NCI-H2171 treated with DMSO at 0.1 percent for 48 hours (cell line): Measurements from ENCODE around the gene FSTL1.
A peak's percentile ranks its signal among the peaks of the same experiment; 100 is the strongest.

Experiments
- DNase-seq: peaks from one replicate; lab custom pipeline; 2025; lab: John Stamatoyannopoulos, UW

FSTL1 gene

DNA sequence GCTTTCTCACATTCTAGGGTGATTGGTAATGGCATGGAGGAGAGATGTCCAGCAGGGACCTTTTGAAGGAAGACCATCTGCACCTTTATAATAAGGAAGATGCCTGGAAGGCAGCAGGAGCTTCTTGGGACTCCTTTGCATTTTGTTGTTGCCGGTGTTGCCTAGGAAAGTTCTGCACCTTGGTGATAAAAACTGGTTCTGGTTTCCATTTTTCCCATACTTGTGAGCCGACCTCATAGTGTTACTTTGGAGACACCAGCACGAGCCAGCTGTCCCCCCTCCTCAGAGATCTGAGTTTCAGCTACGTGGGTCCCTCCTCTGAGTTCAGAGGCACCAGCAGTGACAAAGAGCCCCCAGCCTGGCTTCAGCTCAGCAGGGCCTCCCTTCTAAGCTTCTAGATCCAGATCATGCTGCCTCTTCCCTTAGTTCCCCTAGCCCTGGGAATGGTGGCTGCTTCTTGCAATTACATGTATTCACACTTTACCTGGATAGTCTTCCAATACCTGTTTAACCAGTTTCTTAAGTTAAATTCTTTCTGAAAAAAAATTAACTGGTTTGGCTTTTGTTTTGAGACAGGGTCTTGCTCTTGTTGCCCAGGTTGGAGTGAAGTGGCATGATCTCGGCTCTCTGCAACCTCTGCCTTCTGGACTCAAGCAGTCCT lies 18.0 kb upstream of the FSTL1 start:
- DNase-seq, result no peak

DNA sequence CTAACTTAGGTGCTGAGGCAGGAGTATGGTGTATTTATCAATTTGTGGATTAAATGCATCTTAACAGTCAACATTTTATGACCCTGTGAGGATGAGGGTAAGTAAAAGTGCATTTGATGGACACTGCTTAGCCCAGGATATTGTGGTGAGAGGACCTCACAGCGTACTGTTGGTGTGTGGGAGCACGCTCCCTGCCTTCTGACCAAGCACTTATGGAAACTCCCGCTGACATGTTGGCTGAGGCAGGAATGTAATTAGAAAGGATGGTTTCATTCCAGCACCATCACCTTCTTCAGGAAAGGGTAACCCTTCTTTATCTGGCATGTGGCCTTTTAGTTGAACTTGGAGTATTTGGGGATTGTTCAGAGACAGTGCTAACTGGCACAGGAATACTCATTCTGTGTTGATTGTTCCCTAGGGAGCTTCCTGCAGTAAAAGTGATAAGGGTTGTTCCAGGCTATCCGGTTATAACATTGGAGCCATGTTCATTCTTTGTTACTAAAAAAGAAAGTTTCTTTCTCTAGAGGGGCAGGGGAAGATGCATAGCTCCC lies 11.7 kb upstream of the FSTL1 start:
- no peak for DNase-seq

DNA sequence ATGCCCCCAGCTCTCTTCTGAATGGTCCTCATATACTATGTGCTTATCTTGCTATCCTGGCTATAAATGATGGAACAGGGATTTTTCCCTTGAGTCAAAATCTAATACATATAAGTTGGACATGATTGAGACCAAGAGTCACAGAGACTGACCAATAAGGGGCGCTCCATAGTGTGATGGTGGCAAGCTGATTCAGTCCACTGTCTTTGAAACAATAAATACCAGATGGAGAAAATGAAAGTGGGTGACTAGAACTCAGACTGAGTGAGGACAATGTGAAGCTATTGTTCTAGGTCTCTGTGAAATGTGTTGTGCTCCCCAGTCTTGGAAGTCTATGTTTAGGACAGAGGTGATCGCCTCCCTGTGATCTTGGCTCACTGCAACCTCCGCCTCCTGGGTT lies 10.6 kb upstream of the FSTL1 start:
- DNase-seq, result no peak

DNA sequence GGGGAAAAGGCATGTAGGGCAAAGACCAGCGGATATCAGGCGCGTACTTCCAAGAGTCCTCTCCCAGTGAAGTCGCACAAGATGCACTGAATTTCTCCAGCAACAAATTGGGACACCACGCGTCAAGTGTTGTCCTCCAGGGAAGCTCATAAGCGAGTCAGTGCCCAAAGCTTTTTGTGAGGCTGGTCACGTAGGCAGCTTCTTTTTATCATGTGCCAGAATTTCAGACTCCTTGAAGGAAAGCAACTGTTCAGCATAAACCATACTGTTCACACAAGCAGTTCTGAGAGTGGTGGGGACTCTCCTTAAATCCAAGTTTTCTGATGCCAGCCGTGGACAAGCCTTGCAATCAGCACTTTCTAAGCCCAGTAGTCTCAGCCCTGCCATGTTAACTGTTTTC lies 10.1 kb upstream of the FSTL1 start:
- DNase-seq, result no peak

DNA sequence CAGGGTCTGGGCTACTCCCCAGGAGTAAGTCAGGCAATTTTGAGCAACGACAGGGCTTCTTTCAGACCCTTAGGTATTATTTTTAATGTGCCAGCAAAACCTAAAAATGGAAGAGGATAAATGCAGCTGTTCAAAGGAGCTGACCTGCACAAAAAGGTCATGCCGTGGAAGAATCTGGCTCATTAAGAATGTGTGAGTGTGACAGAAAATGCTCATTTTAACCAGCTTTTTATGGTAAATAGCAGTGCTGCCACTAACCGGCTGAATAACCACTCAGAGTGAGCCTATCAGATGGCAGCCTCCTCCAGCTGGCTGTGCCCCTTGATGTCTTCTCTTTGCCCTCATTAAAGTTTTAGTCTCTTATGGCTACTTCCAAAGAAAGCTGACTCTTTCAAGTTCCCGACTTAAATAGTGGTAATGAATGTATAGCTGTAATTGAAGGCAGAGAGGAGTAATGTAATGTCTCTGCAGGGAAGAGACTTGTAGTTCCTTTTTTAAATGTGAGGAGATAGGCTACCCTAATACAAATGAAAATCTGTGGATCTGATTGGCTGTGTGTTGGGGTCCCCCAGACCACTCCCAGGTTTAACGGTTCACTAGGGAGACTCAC lies 9.5 kb upstream of the FSTL1 start:
- DNase-seq, result no peak

DNA sequence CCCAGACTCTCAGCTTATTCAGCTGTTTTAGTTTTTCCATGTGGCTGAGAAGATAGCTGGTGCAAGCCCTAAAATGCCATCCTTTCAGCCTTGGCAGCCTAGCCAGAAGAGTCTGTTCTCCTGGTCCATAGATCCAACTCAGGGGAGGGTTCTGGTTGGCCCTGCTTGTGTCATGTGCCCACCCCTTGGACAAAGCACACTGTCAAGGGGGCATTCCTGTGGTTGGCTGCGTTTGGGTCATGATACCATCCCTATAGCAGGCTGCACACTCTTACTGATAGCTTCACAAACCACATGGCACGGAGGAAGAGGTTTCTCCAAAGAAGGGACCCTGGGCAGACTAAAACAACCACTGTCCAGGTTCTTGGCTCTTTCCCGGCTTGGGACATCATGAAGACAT lies 8.4 kb upstream of the FSTL1 start:
- no peak for DNase-seq

DNA sequence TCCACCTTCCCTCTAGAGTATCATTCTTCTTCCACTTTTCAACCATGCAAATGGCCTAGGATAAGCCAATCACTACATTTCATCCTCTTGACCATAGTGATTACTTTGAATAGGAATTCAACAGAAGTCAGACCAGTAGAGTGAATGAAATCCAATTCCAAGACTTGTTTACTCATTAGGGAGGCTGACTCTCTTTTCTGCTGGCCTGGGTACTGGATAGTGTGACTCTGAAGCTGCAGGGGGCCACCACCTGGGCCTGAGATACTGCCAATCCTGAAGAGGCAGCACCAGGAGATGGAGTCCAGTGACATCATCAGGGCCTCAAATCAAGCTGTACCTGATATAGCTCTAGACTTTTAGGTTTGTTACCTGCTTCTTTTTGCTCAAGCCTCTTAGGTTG lies 7.0 kb upstream of the FSTL1 start:
- peak; percentile 66 for DNase-seq

DNA sequence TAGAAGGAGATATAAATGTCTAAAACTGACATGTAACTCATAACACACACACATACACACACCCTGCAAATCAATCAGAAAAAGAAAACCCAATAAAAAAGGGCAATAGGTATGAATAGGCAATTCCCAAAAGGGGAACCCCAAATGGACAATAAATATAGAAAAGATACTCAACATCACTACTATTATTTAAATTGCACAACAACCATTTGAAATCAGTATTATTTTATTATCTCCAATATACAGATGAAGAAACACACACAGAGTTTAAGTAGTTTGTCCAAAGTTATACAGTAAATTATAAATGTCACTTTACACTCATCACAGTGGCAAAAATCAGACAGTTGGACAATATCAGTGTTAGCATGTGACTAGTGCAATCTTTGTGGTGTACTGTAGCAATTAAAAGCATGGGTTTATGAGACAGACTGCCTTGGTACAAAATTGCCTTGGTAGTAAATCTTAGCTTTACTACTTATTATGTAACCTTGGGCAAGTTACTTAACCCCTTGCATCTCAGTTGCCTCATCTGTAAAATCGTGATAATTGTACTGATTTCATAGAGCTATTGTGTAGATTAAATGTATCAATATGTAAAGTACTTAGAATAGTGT lies 3.4 kb upstream of the FSTL1 start:
- no peak for DNase-seq

DNA sequence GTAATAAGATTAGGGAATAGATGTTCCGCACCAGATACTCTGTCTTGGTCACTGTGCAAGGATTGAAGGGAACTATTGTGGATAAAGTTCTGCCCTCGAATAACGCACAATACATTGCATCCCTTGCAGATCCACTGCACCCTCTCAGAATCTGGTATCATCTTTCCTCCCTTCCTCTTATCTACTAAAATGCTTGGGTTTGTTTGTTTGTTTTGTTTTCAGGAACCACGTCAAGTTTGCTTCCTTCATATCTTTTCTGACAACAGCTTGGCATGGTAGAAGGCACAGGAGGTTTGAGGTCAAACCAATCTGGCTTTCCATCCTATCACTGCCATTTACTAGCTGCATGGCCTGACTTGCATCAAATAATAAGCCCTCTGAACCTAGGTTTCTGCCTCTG lies 2.0 kb upstream of the FSTL1 start:
- DNase-seq, result no peak

DNA sequence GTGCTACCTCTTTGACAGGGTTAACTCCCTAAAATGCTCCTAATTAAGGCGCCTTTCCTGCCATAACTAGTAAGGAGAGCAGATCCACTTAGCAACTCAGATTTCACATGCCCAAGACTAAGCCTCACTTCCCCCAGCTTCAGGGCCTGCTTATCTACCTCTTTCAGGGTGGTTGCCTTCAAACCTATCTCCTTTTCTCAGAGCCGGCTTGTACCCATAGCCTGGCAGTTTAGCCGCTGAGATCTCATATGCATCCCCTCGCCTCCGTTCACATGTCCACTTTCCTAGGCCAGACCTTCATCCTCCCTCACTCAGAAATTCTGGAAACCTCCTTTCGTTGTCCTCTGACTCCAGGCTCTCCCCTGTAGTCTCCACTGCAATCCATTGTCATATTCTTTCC lies 1.0 kb upstream of the FSTL1 start:
- no peak for DNase-seq

DNA sequence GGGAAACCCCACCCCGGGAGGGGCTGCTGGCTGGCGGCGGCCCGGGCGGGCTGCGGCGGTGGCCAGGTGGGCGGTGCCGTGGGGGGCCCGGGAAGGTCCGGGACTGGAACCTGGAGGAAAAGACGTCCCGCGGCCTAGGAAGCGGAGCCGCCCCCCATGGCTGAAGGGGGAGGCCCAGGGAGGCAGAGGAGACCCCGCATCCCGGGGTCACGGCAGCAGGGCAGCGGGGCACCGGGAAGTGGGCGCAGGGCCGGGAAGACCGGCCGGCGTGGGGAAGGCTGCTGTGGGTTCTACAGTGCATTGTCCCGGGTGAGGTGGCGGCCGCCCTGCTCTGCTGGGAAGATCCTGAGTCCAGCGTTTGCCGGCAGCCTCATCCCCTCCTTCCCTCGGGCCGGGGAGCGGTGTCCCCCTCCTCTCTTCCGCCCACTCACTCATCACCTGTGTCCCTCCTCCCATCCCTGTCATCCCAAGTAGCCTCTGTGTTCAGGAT lies 525 bp upstream of the FSTL1 start:
- no peak for DNase-seq

DNA sequence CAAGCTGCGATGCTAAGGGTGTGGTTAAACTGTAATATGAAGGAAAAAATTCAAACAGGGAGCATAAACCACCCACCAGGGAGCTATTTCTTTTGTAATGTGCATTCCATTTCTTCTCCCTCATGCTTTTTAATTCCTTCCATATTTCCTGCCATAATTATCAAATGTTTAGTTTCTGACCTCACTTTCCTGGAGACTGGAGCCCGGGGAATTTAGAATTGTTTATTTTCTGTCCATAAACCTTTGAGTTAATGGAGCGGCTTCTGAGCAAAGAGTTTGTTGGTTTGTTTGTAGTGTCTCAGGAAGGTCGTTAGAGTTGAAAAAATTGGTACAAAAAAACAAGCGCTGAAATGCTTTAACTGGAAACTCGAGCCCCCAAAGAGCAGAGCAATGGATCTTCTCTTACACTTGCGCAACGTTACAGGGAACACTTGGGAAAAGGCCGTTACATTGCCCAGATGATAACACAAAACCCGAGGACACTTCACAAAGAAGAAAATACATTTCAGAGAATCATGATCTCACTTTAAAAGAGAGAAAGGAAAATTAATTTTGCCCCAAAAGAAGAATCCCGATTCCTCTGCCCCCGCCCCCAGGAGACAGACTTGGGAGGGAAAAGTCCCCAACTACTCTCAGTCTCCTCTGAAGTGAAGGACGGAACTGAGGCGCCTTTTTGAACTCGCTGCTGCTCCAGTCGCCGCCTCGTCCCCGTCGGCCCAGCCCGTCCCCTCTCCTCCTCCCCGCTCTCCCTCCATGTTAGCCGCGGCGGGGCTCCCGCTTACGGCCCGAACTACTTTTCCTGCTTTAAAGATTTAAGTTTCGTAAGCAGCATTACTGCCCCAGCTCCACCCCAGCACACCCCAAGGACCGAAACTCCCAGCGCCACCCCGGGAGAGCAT lies 842 bp downstream of the FSTL1 start:
- peak; percentile 53 for DNase-seq

DNA sequence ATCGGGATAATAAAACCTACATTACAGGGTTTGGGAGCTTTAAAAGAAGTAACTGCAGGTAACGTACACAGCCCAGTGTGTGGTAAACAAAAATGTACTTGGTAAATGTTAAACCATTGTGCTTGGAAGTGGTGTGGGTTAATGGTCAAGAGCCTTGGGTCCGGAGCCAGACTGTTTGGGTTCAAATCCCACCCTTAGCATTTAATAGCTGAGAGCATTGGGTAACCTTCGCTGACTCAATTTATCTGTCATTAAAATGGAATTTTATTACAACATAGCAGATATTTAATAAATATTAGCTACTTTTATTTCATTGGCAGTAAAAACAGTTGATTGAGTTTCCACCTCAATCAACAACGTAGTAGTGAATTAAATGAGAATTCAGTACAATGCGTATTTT lies 1.5 kb downstream of the FSTL1 start:
- DNase-seq, result no peak

DNA sequence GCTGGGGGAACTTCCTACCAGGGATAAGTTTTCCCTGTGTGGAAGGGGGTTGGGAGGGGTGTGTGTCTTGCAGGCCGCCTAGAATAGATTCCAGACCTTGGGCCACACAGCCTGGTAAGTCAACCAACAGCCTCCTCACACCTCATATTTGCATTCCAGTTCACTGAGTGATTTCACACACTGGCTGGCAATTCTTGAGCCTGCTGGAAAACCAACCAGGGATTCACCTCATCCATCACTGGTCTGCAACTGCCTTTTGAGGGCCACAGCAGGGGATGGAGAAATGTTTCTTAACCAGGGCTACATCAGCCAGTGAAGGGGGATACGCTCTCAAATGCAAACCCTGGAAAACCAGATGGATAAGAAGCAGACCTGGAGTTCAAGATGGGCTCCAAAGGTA lies 2.0 kb downstream of the FSTL1 start:
- no peak for DNase-seq

DNA sequence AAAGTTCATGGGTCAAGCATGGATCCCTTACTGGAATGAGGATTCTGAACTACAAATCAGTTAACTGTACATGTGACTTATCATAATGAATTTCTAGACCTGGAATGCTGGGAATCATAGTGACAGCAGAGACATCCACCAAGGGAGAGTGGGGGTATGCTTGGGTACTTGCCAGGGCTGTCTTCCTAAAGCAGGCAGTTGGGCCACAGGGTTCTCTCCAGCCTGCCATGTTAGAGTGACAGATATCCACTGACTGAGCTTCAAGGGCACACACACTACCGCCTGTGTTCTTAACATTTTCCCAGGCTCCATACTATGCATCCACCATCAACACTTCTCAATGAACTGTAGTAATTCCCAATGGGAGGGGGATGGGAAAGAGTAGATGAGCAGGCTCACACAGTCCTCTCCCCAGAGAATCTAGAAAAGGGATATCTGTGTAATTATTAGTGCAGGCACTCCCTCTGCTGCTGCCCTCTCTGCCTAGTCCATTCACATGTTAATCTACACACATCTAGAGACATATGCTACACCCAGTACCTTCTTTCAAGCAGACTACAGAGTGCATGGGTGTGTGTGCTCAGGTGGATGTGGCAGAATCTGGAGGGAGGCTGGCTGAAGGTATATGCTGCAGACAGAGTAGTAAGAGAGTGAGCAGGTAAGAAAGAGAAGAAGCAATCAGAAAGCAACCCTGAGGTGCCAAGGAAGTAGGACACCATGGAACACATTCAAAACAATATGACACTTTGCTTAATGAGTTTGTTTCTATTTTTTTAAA lies 3.7 kb downstream of the FSTL1 start:
- DNase-seq, result no peak

DNA sequence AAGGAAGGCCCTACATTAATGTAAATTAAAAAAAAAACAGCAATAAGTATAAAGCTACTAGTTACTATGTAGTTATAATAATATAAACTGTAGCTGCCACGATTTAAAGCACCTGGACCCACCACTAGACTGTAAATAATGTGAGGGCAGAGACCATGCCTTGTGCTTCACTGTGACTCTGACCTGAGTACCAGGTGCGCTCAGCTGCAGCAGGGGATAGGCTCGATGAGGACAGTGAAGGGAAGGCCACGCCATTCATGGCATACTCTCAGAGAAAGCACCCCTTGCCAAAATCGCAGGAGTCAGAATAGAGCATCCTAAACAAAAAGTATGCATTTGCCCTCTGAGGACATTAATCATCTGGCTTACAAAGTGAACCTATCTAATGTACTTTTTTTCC lies 5.1 kb downstream of the FSTL1 start:
- DNase-seq, result no peak

DNA sequence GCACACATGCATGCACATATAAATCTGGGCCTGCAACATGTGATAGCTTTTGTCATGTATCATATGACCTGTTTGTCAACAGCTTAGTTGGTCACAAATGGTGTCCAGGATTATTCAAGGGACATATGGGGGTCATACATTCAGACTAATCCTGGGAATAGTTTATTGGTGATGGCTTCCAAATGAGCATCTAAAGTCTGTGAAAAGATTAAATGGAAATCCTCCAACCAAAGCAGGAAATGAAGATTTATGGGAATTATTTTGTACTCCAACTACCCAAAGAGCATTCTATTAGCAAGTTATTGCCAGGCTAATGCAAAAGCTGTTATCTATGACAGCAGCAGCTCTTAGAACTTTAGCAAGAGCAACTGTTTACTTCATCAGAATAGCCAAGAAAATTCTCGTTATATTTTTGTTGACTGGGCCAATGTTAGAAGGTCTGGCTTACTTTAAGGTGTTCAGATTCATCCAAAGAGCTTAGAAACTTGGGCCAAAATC lies 7.1 kb downstream of the FSTL1 start:
- no peak for DNase-seq

DNA sequence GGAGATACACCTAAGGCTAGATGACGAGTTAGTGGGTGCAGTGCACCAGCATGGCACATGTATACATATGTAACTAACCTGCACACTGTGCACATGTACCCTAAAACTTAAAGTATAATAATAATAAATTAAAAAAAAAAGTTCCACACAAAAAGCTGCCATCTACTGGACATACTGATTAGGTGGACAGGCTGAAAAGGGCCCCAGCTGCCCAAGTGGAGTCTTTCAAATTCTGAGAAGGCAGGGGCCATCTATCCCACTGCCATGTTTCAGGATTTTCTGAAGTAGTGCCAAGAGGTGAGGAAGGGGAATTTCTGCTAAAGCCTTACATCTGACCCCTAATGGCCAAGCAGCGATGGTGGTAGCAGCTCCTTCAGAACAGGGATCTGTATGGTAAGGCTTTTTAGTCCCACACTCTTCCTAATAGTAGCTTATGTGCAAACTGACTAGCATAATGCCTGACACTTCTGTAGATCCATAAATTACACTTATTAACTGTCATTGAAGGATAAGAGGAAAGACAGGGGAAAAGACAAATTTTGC lies 7.7 kb downstream of the FSTL1 start:
- DNase-seq, result no peak

DNA sequence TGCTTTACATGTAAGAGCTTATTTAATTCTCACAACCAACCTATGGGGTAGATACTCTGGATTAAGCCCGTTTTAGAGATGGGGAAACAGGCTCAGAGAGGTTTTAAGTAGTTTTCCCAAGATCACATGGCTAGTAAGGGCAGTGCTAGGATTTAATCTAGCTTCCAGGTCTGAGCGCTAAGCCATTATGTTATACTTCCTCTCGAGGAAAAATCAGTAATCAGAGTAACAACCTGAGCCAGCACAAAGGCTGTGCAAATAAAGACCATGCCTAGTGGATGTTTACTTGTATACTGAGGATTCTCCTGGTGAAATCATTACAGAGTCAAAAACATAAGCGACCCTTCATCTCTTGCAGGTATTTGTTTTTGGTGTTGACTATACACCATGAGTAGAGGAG lies 9.0 kb downstream of the FSTL1 start:
- DNase-seq, result no peak

DNA sequence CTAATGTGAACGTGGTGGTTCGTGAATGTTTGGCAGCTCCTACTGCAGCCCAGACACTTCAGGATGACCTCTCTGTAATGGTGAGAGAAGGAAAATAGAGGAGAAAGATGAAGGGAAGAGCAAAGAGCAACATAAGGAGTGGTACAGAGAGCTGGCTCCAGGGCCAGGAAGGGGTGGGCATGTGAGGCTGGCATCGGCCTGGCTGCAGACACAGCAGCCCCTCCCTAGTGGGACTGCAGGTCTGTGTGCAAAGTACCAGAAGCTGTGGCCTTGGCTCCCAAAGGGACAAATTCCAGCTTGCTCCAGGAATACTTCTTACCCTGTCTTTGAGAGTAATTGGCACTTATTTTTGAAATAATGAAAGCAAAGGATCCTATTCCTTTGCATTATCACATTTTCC lies 10.0 kb downstream of the FSTL1 start:
- no peak for DNase-seq
